Large intestine (tissue), 3 donors: ENCODE measurements around the gene CDH19. TPM values are rescaled to one million over a fixed set of nuclear protein-coding genes. Genes with fewer than 3 reads are reported as not detected.
"Not testable (repeated sequence)": the region's sequence is repeated elsewhere in the genome, so short reads cannot be mapped to it uniquely, and the experiment has no call there.

Experiments used
- DNase-seq, 2 donors: peaks; one replicate each; pipeline versions ENCODE4 v3.0.0 to v3.0.0-alpha.2; 2013
- H3K27ac ChIP-seq: one replicate; pipeline ENCODE4 v1.5.1; 2013; ENCODE audit warnings: low read length
- H3K27me3 ChIP-seq: 2 replicates; pipeline ENCODE4 v1.6.1; 2013; ENCODE audit warnings: low read length; ENCODE audit not compliant: control insufficient read depth, insufficient read depth
- H3K36me3 ChIP-seq: 2 replicates; pipeline ENCODE4 v1.6.1; 2013; ENCODE audit warnings: low read length; ENCODE audit not compliant: control insufficient read depth, insufficient read depth
- H3K4me1 ChIP-seq: one replicate; pipeline ENCODE4 v1.6.1; 2013; ENCODE audit warnings: low read length; ENCODE audit not compliant: control insufficient read depth, insufficient read depth
- H3K4me3 ChIP-seq: one replicate; pipeline ENCODE4 v1.5.1; 2013; ENCODE audit warnings: low read length
- H3K9me3 ChIP-seq: one replicate; pipeline ENCODE4 v1.6.1; 2013; ENCODE audit warnings: mild to moderate bottlenecking, low read depth, low read length, moderate library complexity; ENCODE audit not compliant: control insufficient read depth
- WGBS: methylation state at CpG from one replicate; pipeline ENCODE4 v1.1.5; 2013; ENCODE audit warnings: low lambda C conversion rate; ENCODE audit not compliant: insufficient coverage; 5-methylcytosine and 5-hydroxymethylcytosine counted together
- polyA plus RNA-seq: library from polyadenylated mRNA; unstranded; fragments of 120-200 nt; gene quantifications from one replicate; pipeline ENCODE4 v1.2.1, GENCODE V29; 2013

Gene CDH19
- polyA plus RNA-seq, 1 donor = 8.3 TPM

DNA sequence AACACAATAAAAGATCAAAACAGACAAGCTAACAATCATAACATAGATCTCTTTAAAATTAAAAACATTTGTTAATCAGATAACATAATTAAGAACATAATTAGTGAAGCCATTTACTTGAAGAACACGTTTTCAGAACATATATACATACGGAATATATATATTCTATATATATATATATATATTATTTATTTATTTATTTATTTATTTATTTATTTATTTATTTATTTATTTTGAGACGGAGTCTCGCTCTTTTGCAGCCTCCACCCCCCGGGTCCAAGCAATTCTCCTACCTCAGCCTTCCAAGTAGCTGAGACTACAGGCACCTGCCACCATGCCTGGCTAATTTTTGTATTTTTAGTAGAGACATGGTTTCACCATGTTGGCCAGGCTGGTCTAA is 137.7 kb downstream of the CDH19 start:
- WGBS = 92% methylated on average over 5 of the region's 5 CpGs
- H3K4me3 ChIP-seq, H3K27me3 ChIP-seq, H3K9me3 ChIP-seq, H3K4me1 ChIP-seq, H3K36me3 ChIP-seq, H3K27ac ChIP-seq, DNase-seq: not testable (repeated sequence)

DNA sequence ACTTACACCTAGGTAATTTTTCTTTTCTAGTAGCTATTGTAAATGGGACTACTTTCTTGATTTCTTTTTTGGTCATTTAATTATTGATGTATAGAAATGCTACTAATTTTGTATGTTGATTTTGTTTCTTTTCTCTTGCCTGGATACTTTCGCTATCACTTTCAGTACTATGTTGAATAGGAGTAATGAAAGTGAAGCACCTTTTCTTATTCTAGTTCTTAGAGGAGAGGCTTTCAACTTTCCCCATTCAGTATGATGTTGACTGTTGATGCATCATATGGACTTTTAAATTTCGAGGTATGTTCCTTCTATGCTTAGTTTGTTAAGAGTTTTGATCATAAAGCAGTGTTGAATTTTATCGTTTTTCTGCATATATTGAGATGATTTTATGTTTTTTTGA is 142.5 kb downstream of the CDH19 start:
- Histone ChIP-seq H3K9me3 (no peaks in the 10 kb centered on the region), H3K27me3 (no peaks in the 10 kb centered on the region), H3K4me1 (no peaks in the 10 kb centered on the region), H3K36me3 (no peaks in the 10 kb centered on the region), H3K27ac (no peak overlapping the region), H3K4me3 (no peak overlapping the region)
- 72% methylated on average over 2 of the region's 3 CpGs for WGBS
- DNase-seq = no peak

DNA sequence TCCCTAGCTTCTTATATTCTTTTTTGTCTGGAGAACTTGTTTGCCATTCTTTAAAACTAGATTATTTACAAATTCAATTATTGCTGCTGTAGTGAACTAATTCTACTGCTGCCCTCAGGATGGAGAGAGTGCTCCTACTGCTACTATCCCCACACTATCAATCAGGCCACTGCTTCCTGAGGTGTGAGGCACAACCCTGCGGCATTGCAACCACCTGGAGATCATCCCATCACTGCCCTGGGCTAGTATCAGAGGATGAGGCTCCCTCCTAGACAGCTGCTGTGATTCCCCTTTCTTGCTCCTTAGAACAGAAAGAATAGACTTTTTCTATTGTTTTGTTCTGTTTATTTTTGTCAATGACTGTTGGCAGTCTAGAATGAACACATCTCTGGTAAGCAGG is 146.6 kb downstream of the CDH19 start:
- no peaks in the 10 kb centered on the region for H3K9me3 ChIP-seq
- no peaks in the 10 kb centered on the region for H3K36me3 ChIP-seq
- no peak for DNase-seq
- WGBS = no CpG with 5 or more reads among the region's 1 CpG
- no peaks in the 10 kb centered on the region for H3K27me3 ChIP-seq
- H3K4me1 ChIP-seq = no peaks in the 10 kb centered on the region
- no peak overlapping the region for H3K4me3 ChIP-seq
- H3K27ac ChIP-seq = no peak overlapping the region
